NB4 (cell line): ENCODE results near the gene NIP7.

Source experiments
- MAX ChIP-seq: IDR thresholded peaks from 2 replicates; pipeline ENCODE4 v1.6.1; 2011; ENCODE audit warnings: low read depth, low read length
- POLR2A ChIP-seq: IDR thresholded peaks from 2 replicates; pipeline ENCODE4 v1.6.1; 2011; ENCODE audit warnings: mild to moderate bottlenecking; ENCODE audit not compliant: insufficient read length; ENCODE audit errors: extremely low read depth
- TF ChIP-seq, protein P1 (sequence below): IDR thresholded peaks from one replicate; pipeline ENCODE4 v1.5.1; 2012; ENCODE audit warnings: low read depth, low read length

DNA sequence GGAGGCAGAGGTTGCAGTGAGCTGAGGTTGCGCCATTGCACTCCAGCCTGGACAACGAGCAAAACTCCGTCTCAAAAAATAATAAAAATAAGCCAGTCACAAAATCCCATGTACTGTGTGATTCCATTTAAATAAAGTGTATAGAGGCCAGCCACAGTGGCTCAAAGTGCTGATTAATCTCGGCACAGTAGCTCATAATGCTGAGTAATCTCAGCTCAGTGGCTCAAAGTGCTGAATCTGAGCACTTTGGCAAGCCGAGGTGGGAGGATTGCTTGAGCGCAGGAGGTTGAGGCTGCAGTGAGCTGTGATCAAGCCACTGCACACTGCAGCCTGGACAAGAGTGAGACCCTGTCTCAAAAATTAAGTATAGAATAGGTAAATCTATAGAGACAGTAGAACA lies 7.1 kb downstream of the NIP7 start:
- TF ChIP-seq POLR2A = no peak
- TF ChIP-seq, protein P1, sequence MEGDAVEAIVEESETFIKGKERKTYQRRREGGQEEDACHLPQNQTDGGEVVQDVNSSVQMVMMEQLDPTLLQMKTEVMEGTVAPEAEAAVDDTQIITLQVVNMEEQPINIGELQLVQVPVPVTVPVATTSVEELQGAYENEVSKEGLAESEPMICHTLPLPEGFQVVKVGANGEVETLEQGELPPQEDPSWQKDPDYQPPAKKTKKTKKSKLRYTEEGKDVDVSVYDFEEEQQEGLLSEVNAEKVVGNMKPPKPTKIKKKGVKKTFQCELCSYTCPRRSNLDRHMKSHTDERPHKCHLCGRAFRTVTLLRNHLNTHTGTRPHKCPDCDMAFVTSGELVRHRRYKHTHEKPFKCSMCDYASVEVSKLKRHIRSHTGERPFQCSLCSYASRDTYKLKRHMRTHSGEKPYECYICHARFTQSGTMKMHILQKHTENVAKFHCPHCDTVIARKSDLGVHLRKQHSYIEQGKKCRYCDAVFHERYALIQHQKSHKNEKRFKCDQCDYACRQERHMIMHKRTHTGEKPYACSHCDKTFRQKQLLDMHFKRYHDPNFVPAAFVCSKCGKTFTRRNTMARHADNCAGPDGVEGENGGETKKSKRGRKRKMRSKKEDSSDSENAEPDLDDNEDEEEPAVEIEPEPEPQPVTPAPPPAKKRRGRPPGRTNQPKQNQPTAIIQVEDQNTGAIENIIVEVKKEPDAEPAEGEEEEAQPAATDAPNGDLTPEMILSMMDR = no peak
- TF ChIP-seq MAX = no peak
